Parathyroid adenoma (tissue), 2 donors: ENCODE results near the gene NOL3.
A peak's percentile ranks its signal among the peaks of the same experiment; 100 is the strongest.
"Not testable (repeated sequence)": the region's sequence is repeated elsewhere in the genome, so short reads cannot be mapped to it uniquely, and the experiment has no call there.

Source experiments
- H2AFZ ChIP-seq: fragments of 300-600 bp; sonication (generic); one replicate; pipeline ENCODE4 v1.7.0; 2017; ENCODE audit warnings: antibody characterized with exemption, mild to moderate bottlenecking
- H3K27ac ChIP-seq: fragments of 300-600 bp; sonication (generic); one replicate; pipeline ENCODE4 v1.7.0; 2017
- H3K27me3 ChIP-seq: fragments of 300-600 bp; sonication (generic); one replicate; pipeline ENCODE4 v1.7.0; 2017; ENCODE audit warnings: low read length; ENCODE audit not compliant: control insufficient read depth, insufficient read depth
- H3K36me3 ChIP-seq: fragments of 300-600 bp; sonication (generic); one replicate; pipeline ENCODE4 v1.7.0; 2017; ENCODE audit warnings: low read length; ENCODE audit not compliant: control insufficient read depth, insufficient read depth
- H3K4me1 ChIP-seq: fragments of 300-600 bp; sonication (generic); one replicate; pipeline ENCODE4 v1.7.0; 2017; ENCODE audit warnings: control low read depth
- H3K4me2 ChIP-seq: fragments of 300-600 bp; sonication (generic); one replicate; pipeline ENCODE4 v1.7.0; 2017; ENCODE audit warnings: low read length
- H3K4me3 ChIP-seq: fragments of 300-600 bp; sonication (generic); one replicate; pipeline ENCODE4 v1.7.0; 2017; ENCODE audit warnings: low read depth, low read length
- H3K79me2 ChIP-seq: fragments of 300-600 bp; sonication (generic); one replicate; pipeline ENCODE4 v1.7.0; 2017; ENCODE audit warnings: control low read depth
- H3K9ac ChIP-seq: fragments of 300-600 bp; sonication (generic); one replicate; pipeline ENCODE4 v1.7.0; 2017; ENCODE audit warnings: mild to moderate bottlenecking
- H3K9me3 ChIP-seq: fragments of 300-600 bp; sonication (generic); one replicate; pipeline ENCODE4 v1.7.0; 2017; ENCODE audit warnings: low read length; ENCODE audit not compliant: control insufficient read depth
- TF ChIP-seq, protein P1 (sequence below): fragments of 300-600 bp; sonication (generic); IDR thresholded peaks from one replicate; pipeline ENCODE4 v1.7.0; 2017; ENCODE audit warnings: antibody characterized with exemption, mild to moderate bottlenecking
- donor health status: primary hyperparathyroidism.

The NOL3 gene

DNA sequence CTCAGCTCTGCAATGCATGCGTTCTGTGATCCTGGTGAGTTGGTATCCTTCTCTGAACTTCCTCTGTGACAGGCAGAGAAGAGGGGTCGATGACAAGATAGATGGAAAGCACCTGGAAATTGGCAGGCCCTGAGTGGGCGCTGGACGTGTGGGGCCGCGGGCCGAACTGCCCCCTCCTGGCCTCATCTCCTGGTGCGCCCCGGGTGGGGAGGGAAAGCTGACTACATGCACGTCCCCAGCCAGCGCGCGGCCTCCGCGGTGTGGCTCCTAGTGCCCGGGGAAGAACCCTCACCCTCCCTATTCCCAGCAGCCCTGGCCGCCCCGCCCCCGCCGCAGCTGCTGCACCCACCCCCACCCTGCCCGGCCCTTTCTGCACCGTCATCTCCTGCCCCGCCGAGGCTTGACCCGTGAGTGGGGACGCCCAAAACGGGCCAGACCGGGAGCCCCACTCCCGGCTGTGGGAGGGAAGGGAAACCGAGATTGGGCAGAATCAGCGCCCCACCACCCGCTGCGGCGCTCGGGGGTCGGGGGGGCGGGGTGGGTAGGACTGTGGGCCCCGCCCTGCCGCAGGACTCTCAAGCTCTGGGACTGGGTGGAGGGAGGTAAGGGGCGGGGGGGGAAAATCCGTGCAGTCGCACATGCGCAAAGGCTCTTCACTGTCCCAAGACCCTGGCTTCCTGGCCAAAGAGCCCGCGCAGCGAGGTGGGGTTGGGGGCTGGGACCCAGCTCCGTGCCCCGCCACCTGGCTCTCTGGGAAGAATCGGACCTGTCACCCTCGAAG is at the start of gene NOL3:
Gene NOL3, plus strand, starts transcription at position 371 of the 781 bp plus-strand sequence.
- TF ChIP-seq, protein P1, sequence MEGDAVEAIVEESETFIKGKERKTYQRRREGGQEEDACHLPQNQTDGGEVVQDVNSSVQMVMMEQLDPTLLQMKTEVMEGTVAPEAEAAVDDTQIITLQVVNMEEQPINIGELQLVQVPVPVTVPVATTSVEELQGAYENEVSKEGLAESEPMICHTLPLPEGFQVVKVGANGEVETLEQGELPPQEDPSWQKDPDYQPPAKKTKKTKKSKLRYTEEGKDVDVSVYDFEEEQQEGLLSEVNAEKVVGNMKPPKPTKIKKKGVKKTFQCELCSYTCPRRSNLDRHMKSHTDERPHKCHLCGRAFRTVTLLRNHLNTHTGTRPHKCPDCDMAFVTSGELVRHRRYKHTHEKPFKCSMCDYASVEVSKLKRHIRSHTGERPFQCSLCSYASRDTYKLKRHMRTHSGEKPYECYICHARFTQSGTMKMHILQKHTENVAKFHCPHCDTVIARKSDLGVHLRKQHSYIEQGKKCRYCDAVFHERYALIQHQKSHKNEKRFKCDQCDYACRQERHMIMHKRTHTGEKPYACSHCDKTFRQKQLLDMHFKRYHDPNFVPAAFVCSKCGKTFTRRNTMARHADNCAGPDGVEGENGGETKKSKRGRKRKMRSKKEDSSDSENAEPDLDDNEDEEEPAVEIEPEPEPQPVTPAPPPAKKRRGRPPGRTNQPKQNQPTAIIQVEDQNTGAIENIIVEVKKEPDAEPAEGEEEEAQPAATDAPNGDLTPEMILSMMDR: no peak
- H3K27ac ChIP-seq: peak within 1 kb of the TSS; percentile 85
- H3K4me3 ChIP-seq: peak within 1 kb of the TSS; percentile 44
- no peaks in the 10 kb centered on the region for H3K36me3 ChIP-seq
- peaks cover 25% of the 10 kb centered on the region for H3K4me1 ChIP-seq
- no peaks in the 10 kb centered on the region for H3K9me3 ChIP-seq
- H3K27me3 ChIP-seq: no peaks in the 10 kb centered on the region
- H3K4me2 ChIP-seq: peak within 1 kb of the TSS; percentile 87
- no peak within 1 kb of the TSS for H3K9ac ChIP-seq
- peak within 1 kb of the TSS; percentile 78 for H2AFZ ChIP-seq
- H3K79me2 ChIP-seq: no peaks in the 10 kb centered on the region

GRCh38 chr16:67122799-67123198 is 47.5 kb upstream of the NOL3 start:
- not testable (repeated sequence) for H3K4me2 ChIP-seq, H3K4me3 ChIP-seq, H3K9me3 ChIP-seq, H3K27ac ChIP-seq, H2AFZ ChIP-seq, H3K4me1 ChIP-seq, H3K9ac ChIP-seq, H3K27me3 ChIP-seq, H3K36me3 ChIP-seq
- H3K79me2 ChIP-seq: peaks cover 19% of the 10 kb centered on the region

- TF ChIP-seq, protein P1: no peak
- no peak overlapping the region for H3K27ac ChIP-seq
Observed at GRCh38 chr16:67128417-67128816, 41.9 kb upstream of the NOL3 start.

DNA sequence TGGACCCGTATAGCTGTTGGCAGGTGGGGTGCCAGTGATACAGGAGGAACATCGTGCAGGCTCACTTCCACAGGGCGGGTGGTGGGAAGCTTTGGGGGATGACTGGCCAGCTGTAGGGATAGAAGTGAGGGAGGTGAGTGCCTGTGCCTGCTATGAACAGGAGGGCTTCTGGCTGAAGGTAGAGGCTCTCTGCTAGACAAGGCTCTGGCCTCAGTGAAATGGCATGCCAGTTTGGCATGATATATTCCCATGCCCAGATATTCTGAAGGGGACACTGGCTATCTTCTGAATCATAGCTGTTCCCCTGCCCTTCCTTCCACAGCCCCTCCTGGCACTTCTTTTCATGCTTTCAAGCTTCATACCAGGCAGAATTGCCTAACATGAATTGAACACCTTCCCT is 41.5 kb upstream of the NOL3 start:
- Histone ChIP-seq H3K36me3 (no peaks in the 10 kb centered on the region), H2AFZ (no peak overlapping the region), H3K4me2 (no peak overlapping the region), H3K27ac (no peak overlapping the region), H3K9me3 (no peaks in the 10 kb centered on the region), H3K9ac (no peak overlapping the region), H3K27me3 (no peaks in the 10 kb centered on the region), H3K4me3 (no peak overlapping the region), H3K4me1 (no peaks in the 10 kb centered on the region), H3K79me2 (peaks cover 12% of the 10 kb centered on the region)
- TF ChIP-seq, protein P1: no peak

More at GRCh38 chr16:67128417-67128816, 41.9 kb upstream of the NOL3 start:
- Histone ChIP-seq H3K9me3 (no peaks in the 10 kb centered on the region), H3K27me3 (no peaks in the 10 kb centered on the region), H3K4me3 (no peak overlapping the region), H3K4me2 (no peak overlapping the region), H3K79me2 (peaks cover 12% of the 10 kb centered on the region), H2AFZ (no peak overlapping the region), H3K36me3 (no peaks in the 10 kb centered on the region), H3K4me1 (no peaks in the 10 kb centered on the region), H3K9ac (no peak overlapping the region)

GRCh38 chr16:67129422-67129821 is 40.9 kb upstream of the NOL3 start:
- Histone ChIP-seq H3K27me3 (no peaks in the 10 kb centered on the region), H3K36me3 (no peaks in the 10 kb centered on the region)

More at GRCh38 chr16:67129422-67129821, 40.9 kb upstream of the NOL3 start:
- Histone ChIP-seq H3K9me3 (no peaks in the 10 kb centered on the region), H3K4me3 (no peak overlapping the region), H3K4me2 (no peak overlapping the region), H3K4me1 (no peaks in the 10 kb centered on the region), H3K27ac (no peak overlapping the region), H3K9ac (no peak overlapping the region), H2AFZ (no peak overlapping the region), H3K79me2 (peaks cover 7% of the 10 kb centered on the region)
- TF ChIP-seq, protein P1: no peak
